Common myeloid progenitor, CD34-positive (primary cell): ENCODE results near the gene CD82.

Experiments used
- CTCF ChIA-PET: fragments of 350-600 bp; sonication (Branson Sonifier 250); formaldehyde crosslinking; loops from one replicate; lab custom pipeline; 2021; ENCODE audit warnings: antibody characterized with exemption; lab: Charles Lee
- POLR2A ChIA-PET: fragments of 350-600 bp; sonication (Branson Sonifier 250); formaldehyde crosslinking; loops from one replicate; lab custom pipeline; 2021; ENCODE audit warnings: antibody characterized with exemption; lab: Charles Lee
- DNase-seq, 3 donors: peaks; one replicate each; pipeline versions ENCODE4 v3.0.0 to v3.0.0-alpha.2; 2013
- H3K27ac ChIP-seq, 2 experiments: 1 replicate in 1 of 2; 2 replicates in 1 of 2; pipeline ENCODE4 v1.7.0; 2013; ENCODE audit warnings: inconsistent platforms in 2 of 2, low read length in 2 of 2, mild to moderate bottlenecking in 2 of 2, low read depth in 1 of 2, moderate library complexity in 1 of 2; ENCODE audit not compliant: severe bottlenecking in 2 of 2, insufficient read depth in 1 of 2, poor library complexity in 1 of 2
- H3K27me3 ChIP-seq, 5 experiments: replicated peaks in 2 of 5; 1 replicate in 3 of 5; 2 replicates in 2 of 5; pipeline versions ENCODE4 v1.6.1 to v1.7.0; 2013; ENCODE audit warnings: low read length in 4 of 5, mild to moderate bottlenecking in 2 of 5, moderate library complexity in 2 of 5, inconsistent platforms in 1 of 5; ENCODE audit not compliant: insufficient read depth in 5 of 5, control insufficient read depth in 4 of 5
- H3K36me3 ChIP-seq, 4 experiments: 1 replicate in 2 of 4; 2 replicates in 2 of 4; pipeline versions ENCODE4 v1.6.1 to v1.7.0; 2013; ENCODE audit warnings: low read length in 3 of 4, control low read depth in 1 of 4, mild to moderate bottlenecking in 1 of 4; ENCODE audit not compliant: control insufficient read depth in 4 of 4, insufficient read depth in 4 of 4
- H3K4me1 ChIP-seq, 4 experiments: 1 replicate in 3 of 4; 2 replicates in 1 of 4; pipeline versions ENCODE4 v1.6.1 to v1.7.1; 2013; ENCODE audit warnings: low read length in 3 of 4, mild to moderate bottlenecking in 3 of 4, control low read depth in 1 of 4, inconsistent platforms in 1 of 4, moderate library complexity in 1 of 4; ENCODE audit not compliant: control insufficient read depth in 4 of 4, insufficient read depth in 4 of 4; ENCODE audit errors: control extremely low read depth in 1 of 4
- H3K4me3 ChIP-seq, 7 experiments: 1 replicate in 4 of 7; 2 replicates in 3 of 7; pipeline versions ENCODE4 v1.5.1 to v1.7.0; 2013; ENCODE audit warnings: mild to moderate bottlenecking in 7 of 7, low read length in 6 of 7, moderate library complexity in 6 of 7, inconsistent platforms in 2 of 7, low read depth in 2 of 7, control low read depth in 1 of 7; ENCODE audit not compliant: insufficient read depth in 4 of 7, control insufficient read depth in 1 of 7; ENCODE audit errors: extremely low read depth in 1 of 7
- H3K9me3 ChIP-seq, 5 experiments: 1 replicate in 4 of 5; 2 replicates in 1 of 5; pipeline versions ENCODE4 v1.6.1 to v1.7.1; 2013; ENCODE audit warnings: low read length in 4 of 5, mild to moderate bottlenecking in 2 of 5, inconsistent platforms in 1 of 5, low read depth in 1 of 5, moderate library complexity in 1 of 5; ENCODE audit not compliant: control insufficient read depth in 4 of 5, insufficient read depth in 2 of 5; ENCODE audit errors: control extremely low read depth in 1 of 5
- WGBS: methylation state at CpG from one replicate; pipeline ENCODE4 v1.1.5; 2013; ENCODE audit not compliant: insufficient coverage; 5-methylcytosine and 5-hydroxymethylcytosine counted together

CD82 gene

GRCh38 chr11:44611088-44611487, 45.6 kb downstream of the CD82 start:
- 92% methylated on average over 5 of the region's 6 CpGs for WGBS
- Histone ChIP-seq H3K4me3 (no peak overlapping the region), H3K27ac (peak overlapping the region; percentile 52 to 67), H3K9me3 (no peaks in the 10 kb centered on the region), H3K4me1 (peaks cover 0 to 59% (median 50%) of the 10 kb centered on the region in 4 experiments), H3K27me3 (no peaks in the 10 kb centered on the region), H3K36me3 (peaks cover 21 to 75% (median 49%) of the 10 kb centered on the region in 4 experiments)
- DNase-seq: peak in 1 of 3 donors; percentile 44
- CTCF ChIA-PET: interaction anchor here (1.0 to 22.3 kb wide), 9 partner anchors 9 to 53 kb away, joined by 4 to 504 read pairs (median 8); partner anchors contain the start of gene CD82
- POLR2A ChIA-PET: interaction anchor here (1.1 to 1.7 kb wide), 6 partner anchors 15 to 46 kb away, joined by 3 to 12 read pairs (median 4); no protein-coding TSS in a partner anchor

DNA sequence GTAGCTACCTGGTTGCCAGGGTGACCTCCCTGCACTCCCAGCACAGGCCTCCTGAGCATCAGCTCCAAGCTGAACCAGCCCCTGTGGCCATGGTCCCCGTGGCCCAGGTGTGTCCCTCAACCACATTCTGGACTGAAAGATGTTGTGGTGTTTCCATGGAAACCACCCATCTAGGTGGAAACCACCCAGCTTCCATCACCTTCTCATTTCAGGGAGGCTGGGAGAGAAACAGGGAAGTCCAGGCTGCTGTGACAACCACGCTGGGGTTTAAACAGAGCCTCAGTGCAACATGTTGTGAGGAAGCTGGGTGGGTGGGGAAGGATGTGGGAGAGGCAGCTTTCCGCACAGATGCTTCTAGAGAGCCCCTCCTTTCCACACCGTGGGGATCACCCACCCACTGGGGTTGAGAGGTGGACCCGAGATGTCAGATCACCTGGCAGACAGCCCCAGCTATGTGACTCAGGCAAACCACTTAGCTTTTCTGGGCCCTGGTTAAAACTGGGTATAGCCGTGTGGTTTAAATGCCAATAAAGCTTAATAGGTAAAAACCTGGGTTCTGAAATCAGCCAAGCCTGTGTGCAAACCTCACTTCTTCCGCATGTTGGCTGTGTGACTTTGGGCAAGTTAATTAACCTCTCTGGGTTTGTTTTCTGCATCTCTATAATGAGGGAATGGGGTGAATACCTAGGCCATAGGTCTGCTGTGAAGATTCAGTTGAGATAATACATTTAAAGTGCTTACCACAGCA, 46.4 kb downstream of the CD82 start:
- peak; percentile 82 to 98 (median 96) for DNase-seq
- WGBS: 13% methylated on average over 4 of the region's 7 CpGs
- Histone ChIP-seq H3K9me3 (no peaks in the 10 kb centered on the region), H3K36me3 (peaks cover 19 to 75% (median 47%) of the 10 kb centered on the region in 4 experiments), H3K27ac (peak overlapping the region; percentile 52 to 67), H3K4me3 (no peak overlapping the region), H3K27me3 (no peaks in the 10 kb centered on the region), H3K4me1 (peaks cover 0 to 59% (median 50%) of the 10 kb centered on the region in 4 experiments)
- ChIA-PET POLR2A (interaction anchor here (1.0 to 1.7 kb wide), 8 partner anchors 10 to 87 kb away, joined by 3 to 12 read pairs (median 4); no protein-coding TSS in a partner anchor), CTCF (interaction anchor here (0.8 to 22.3 kb wide), 12 partner anchors 10 to 303 kb away, joined by 3 to 504 read pairs (median 6); partner anchors contain the start of gene CD82)

GRCh38 chr11:44613153-44613552, 47.7 kb downstream of the CD82 start:
- Histone ChIP-seq H3K36me3 (peaks cover 17 to 71% (median 44%) of the 10 kb centered on the region in 4 experiments), H3K9me3 (no peaks in the 10 kb centered on the region), H3K27me3 (no peaks in the 10 kb centered on the region), H3K4me1 (peaks cover 0 to 57% (median 45%) of the 10 kb centered on the region in 4 experiments), H3K27ac (peak overlapping the region in 1 of 2 experiments; percentile 1), H3K4me3 (no peak overlapping the region)
- ChIA-PET CTCF (interaction anchor here (1.0 to 22.3 kb wide), 4 partner anchors 35 to 293 kb away, joined by 3 to 504 read pairs (median 14); partner anchors contain the start of gene CD82), POLR2A (no interaction called here)
- DNase-seq: no peak
- 100% methylated on average over 3 of the region's 6 CpGs for WGBS

- CTCF ChIA-PET: interaction anchor here (0.7 to 22.3 kb wide), 7 partner anchors 9 to 256 kb away, joined by 3 to 504 read pairs (median 4); partner anchors contain the start of gene CD82
- Histone ChIP-seq H3K9me3 (no peaks in the 10 kb centered on the region), H3K4me1 (peaks cover 0 to 45% (median 33%) of the 10 kb centered on the region in 4 experiments), H3K27me3 (no peaks in the 10 kb centered on the region), H3K4me3 (no peak overlapping the region), H3K36me3 (peaks cover 20 to 71% (median 43%) of the 10 kb centered on the region in 4 experiments), H3K27ac (no peak overlapping the region)
- 77% methylated on average over 6 of the region's 7 CpGs for WGBS
- DNase-seq: no peak
- POLR2A ChIA-PET: interaction anchor here (0.6 kb wide), 1 partner anchor 63 kb away, joined by 4 read pairs; no protein-coding TSS in a partner anchor
Measured at GRCh38 chr11:44614281-44614775, 48.9 kb downstream of the CD82 start.

DNA sequence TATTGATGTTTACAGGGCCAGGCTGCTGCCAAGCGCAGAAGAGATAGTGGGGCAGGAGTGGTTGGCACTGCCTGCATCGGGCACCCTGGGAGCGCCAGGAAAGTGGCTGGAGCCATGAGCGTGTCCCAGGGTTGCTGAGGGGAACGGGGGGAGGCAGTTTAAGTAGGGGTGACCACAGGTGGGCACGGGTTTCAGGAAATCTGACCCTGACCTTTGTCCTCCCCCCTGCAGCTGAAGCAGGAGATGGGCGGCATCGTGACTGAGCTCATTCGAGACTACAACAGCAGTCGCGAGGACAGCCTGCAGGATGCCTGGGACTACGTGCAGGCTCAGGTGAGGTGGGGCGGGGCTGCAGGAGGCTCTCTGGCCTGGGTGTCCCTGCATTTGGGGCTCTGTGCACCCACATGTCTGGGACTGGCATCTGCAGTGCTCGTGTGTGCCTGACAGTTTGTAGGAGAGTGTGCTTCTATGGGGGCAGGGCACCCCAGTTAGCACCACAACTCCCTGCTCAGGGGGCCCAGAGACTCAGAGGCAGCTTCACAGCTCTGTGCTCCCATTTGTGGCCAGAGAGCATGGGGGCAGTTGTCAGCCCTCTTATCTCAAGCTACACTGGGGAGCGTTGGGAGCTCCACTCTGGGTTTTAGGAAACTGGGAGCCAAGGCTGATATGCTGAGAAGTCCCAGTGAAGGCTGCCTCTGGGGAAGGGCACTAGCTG, 49.7 kb downstream of the CD82 start:
- ChIA-PET CTCF (interaction anchor here (1.0 to 22.3 kb wide), 5 partner anchors 9 to 260 kb away, joined by 3 to 504 read pairs (median 5); partner anchors contain the start of gene CD82), POLR2A (no interaction called here)
- Histone ChIP-seq H3K27ac (no peak overlapping the region), H3K9me3 (no peaks in the 10 kb centered on the region), H3K36me3 (peaks cover 20 to 69% (median 41%) of the 10 kb centered on the region in 4 experiments), H3K4me1 (peaks cover 0 to 38% (median 24%) of the 10 kb centered on the region in 4 experiments), H3K4me3 (no peak overlapping the region), H3K27me3 (no peaks in the 10 kb centered on the region)
- DNase-seq: no peak
- WGBS: 93% methylated on average over 14 of the region's 15 CpGs

DNA sequence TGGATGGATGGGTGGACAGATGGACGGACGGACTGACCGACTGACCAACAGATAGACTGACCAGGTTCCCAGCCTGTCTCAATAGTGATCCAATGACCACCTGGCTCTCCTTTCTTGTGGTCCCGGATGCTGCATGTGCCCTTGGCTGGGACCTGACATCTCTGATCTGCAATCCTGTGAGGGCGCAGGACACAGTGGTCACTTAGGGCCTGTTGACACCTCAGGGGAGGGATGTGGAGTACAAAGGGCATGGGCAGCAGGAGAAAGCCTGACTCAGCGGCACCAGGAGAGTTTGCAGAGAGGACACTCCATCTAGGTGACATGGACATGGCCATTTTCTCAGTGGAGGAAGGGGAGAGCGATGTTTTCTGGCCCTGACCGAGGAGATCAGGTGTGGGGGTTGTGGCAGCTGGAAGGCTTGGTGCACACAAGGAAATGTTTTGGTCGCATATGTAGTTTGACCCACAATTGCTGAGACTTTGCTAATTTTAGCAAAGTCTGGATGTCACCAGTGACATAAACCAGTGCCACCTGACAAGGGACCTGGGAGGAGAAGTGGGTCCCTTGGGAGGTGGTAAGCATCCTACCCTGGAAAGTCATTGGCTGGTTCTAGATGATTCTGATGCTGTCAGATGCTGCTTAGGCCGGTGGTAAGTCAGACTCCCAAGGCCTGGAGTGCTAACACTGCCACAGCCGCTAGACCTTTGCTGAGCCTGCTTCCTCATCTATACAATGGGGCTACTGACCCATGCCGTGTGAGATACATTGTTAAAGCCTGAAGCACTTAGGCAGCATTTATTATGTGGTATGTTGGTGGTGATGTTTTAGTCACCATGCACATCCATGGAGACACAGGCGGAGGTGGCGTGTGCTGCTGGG, 50.7 kb downstream of the CD82 start:
- 98% methylated on average over 12 of the region's 14 CpGs for WGBS
- ChIA-PET CTCF (interaction anchor here (0.8 to 22.3 kb wide), 10 partner anchors 8 to 287 kb away, joined by 3 to 504 read pairs (median 4); partner anchors contain the start of gene CD82), POLR2A (interaction anchor here (0.6 kb wide), 1 partner anchor 50 kb away, joined by 3 read pairs; no protein-coding TSS in a partner anchor)
- H3K36me3 ChIP-seq: peaks cover 18 to 70% (median 39%) of the 10 kb centered on the region in 4 experiments
- H3K9me3 ChIP-seq: no peaks in the 10 kb centered on the region
- no peak overlapping the region for H3K27ac ChIP-seq
- no peak for DNase-seq
- no peak overlapping the region for H3K4me3 ChIP-seq
- no peaks in the 10 kb centered on the region for H3K27me3 ChIP-seq
- peaks cover 0 to 30% (median 19%) of the 10 kb centered on the region in 4 experiments for H3K4me1 ChIP-seq
